Measurements from ENCODE around the gene NAALADL2. TPM values are rescaled to one million over a fixed set of nuclear protein-coding genes. Genes with fewer than 3 reads are reported as not detected.
"Not testable (repeated sequence)": the region's sequence is repeated elsewhere in the genome, so short reads cannot be mapped to it uniquely, and the experiment has no call there.

The NAALADL2 gene
- total RNA-seq, 1 donor from 2014 or later: not detected

DNA sequence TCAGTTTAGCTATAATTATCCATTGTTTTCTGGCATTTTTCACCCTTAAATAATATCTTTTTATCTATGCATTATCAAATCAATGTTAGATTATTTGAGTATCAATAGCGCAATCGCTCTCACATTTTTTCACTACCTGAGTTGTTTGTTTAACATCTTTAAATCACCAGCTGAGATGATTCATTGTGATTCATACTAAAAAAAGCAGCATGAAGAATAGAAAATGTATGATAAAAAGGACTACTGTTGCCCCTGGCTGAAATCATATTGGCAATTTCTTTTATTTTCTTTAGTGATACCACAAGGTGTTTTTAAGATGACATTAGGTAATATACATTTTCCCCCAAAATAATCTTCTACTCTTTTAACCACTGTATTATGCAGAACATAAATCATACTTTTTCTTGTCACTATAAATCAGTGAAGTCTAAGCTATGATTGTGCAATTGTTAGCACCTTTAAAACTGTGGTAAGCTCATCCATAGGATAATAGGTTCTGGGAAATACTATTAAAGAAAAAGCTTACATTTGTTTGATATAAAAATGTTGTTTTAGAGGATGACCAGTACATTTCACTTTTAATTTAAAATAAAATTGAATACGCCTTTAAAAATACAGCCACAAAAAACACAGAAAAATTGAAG, 889.1 kb downstream of the NAALADL2 start:
- Mint-ChIP-seq H3K36me3 (ENCODE audit: low read depth) (no peaks in the 10 kb centered on the region), H3K4me3 (no peak overlapping the region), H3K4me1 (ENCODE audit: low read depth) (no peaks in the 10 kb centered on the region), H3K9me3 (peaks cover 7% of the 10 kb centered on the region), H3K27ac (no peak overlapping the region), H3K27me3 (ENCODE audit: insufficient read depth) (no peaks in the 10 kb centered on the region)
- DNase-seq (ENCODE audit: low spot score): no peak
- intact Hi-C loops (cut with micrococcal nuclease): no loop called here

DNA sequence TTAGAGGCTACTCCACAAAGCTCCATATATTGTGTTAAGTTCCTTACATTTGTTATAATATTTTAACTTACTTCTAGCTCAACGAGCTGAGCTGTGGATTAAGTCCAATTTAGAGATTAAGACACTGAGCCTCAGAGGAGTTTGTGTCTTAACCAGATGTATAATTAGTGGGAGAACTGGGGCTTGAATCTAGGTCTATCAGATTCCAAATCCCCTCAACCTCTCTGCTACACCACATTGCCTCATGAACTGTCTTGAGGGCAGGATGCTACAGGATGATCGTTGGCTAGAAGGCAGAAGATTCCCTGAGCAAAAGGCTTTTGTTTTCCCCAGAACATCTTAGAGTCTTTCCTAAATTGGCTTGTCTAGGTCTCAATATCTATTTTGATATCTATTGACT, 890.8 kb downstream of the NAALADL2 start:
- no peak for DNase-seq (ENCODE audit: low spot score)
- H3K27me3 Mint-ChIP-seq (ENCODE audit: insufficient read depth): no peaks in the 10 kb centered on the region
- H3K4me3 Mint-ChIP-seq: no peak overlapping the region
- H3K4me1 Mint-ChIP-seq (ENCODE audit: low read depth): no peaks in the 10 kb centered on the region
- no peak overlapping the region for H3K27ac Mint-ChIP-seq
- H3K36me3 Mint-ChIP-seq (ENCODE audit: low read depth): no peaks in the 10 kb centered on the region
- no peaks in the 10 kb centered on the region for H3K9me3 Mint-ChIP-seq
- intact Hi-C loops (cut with micrococcal nuclease): no loop called here

DNA sequence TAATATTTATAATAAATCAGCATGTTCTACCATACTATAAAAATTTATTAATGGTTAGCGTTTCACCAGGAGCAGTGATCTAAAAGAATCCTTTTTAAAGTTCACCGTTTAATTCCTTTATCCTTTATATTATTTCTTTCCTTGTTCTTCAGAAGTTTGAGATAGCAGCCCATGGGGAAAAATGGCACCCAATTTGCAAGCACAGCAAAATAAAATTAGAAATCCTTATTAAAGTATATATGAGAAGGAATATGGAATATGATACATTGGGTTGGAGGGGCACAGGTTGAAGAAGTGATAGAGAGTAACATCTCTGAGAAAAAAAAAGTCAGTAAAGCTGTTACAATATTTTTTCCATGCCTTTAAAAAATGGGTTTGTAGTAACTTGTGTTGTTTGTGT, 892.0 kb downstream of the NAALADL2 start:
- no peak overlapping the region for H3K27ac Mint-ChIP-seq
- H3K27me3 Mint-ChIP-seq (ENCODE audit: insufficient read depth): no peaks in the 10 kb centered on the region
- H3K36me3 Mint-ChIP-seq (ENCODE audit: low read depth): no peaks in the 10 kb centered on the region
- no peaks in the 10 kb centered on the region for H3K4me1 Mint-ChIP-seq (ENCODE audit: low read depth)
- intact Hi-C loops (cut with micrococcal nuclease): no loop called here
- H3K4me3 Mint-ChIP-seq: no peak overlapping the region
- H3K9me3 Mint-ChIP-seq: no peaks in the 10 kb centered on the region
- DNase-seq (ENCODE audit: low spot score): no peak

DNA sequence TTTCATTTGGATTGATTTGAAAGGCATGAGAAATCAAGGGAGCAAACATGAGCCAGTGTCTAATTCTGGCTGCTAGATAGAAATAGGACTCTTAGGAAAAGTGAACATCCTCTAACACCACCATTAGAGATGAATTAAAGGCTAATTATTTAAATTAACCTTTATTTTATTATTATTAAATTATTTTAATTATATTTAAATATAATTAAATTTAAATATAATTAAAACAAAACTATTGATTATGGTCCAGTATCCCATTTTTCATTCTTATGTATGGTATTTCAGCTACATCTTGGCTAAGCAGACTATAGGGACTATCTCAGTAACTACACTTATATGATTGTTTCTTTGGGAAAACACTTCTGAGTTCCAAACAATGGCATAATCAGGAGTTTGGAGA, 904.8 kb downstream of the NAALADL2 start:
- intact Hi-C loops (cut with micrococcal nuclease): no loop called here
- no peaks in the 10 kb centered on the region for H3K4me1 Mint-ChIP-seq (ENCODE audit: low read depth)
- no peaks in the 10 kb centered on the region for H3K9me3 Mint-ChIP-seq
- H3K27ac Mint-ChIP-seq: no peak overlapping the region
- no peak for DNase-seq (ENCODE audit: low spot score)
- no peaks in the 10 kb centered on the region for H3K36me3 Mint-ChIP-seq (ENCODE audit: low read depth)
- H3K4me3 Mint-ChIP-seq: no peak overlapping the region
- no peaks in the 10 kb centered on the region for H3K27me3 Mint-ChIP-seq (ENCODE audit: insufficient read depth)

DNA sequence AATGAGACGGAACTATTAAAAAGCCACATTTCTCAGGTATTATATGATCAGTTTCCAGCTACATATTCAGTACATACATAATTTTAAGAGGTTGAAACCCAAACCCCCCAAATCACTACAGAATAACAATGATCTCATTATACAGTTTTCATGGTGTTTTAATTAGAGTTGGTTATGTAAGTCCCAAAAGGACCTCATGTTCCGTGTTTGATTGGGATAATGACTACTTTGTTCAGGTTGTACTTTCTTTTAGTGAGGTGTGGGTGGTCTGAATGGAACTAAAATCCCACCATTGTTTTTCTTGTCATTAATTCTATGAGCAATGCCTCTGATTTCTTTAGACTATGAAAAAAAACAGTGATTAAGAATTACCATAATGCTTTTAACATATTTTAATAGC, 905.6 kb downstream of the NAALADL2 start:
- no peak overlapping the region for H3K4me3 Mint-ChIP-seq
- no peaks in the 10 kb centered on the region for H3K36me3 Mint-ChIP-seq (ENCODE audit: low read depth)
- DNase-seq (ENCODE audit: low spot score): no peak
- no peaks in the 10 kb centered on the region for H3K27me3 Mint-ChIP-seq (ENCODE audit: insufficient read depth)
- no peaks in the 10 kb centered on the region for H3K4me1 Mint-ChIP-seq (ENCODE audit: low read depth)
- intact Hi-C loops (cut with micrococcal nuclease): no loop called here
- H3K27ac Mint-ChIP-seq: no peak overlapping the region
- no peaks in the 10 kb centered on the region for H3K9me3 Mint-ChIP-seq

GRCh38 chr3:175770426-175770825, 911.3 kb downstream of the NAALADL2 start:
- Mint-ChIP-seq H3K4me3 (no peak overlapping the region), H3K36me3 (ENCODE audit: low read depth) (no peaks in the 10 kb centered on the region), H3K27ac (no peak overlapping the region), H3K4me1 (ENCODE audit: low read depth) (no peaks in the 10 kb centered on the region), H3K9me3 (no peaks in the 10 kb centered on the region), H3K27me3 (ENCODE audit: insufficient read depth) (no peaks in the 10 kb centered on the region)
- no peak for DNase-seq (ENCODE audit: low spot score)
- intact Hi-C loops (cut with micrococcal nuclease): no loop called here

- H3K4me1 Mint-ChIP-seq (ENCODE audit: low read depth): no peaks in the 10 kb centered on the region
- no peak for DNase-seq (ENCODE audit: low spot score)
- H3K4me3 Mint-ChIP-seq: no peak overlapping the region
- H3K27me3 Mint-ChIP-seq (ENCODE audit: insufficient read depth): no peaks in the 10 kb centered on the region
- no peak overlapping the region for H3K27ac Mint-ChIP-seq
- no peaks in the 10 kb centered on the region for H3K9me3 Mint-ChIP-seq
- H3K36me3 Mint-ChIP-seq (ENCODE audit: low read depth): no peaks in the 10 kb centered on the region
- intact Hi-C loops (cut with micrococcal nuclease): no loop called here
Observed at GRCh38 chr3:175777495-175777894, 918.4 kb downstream of the NAALADL2 start.

- no peaks in the 10 kb centered on the region for H3K9me3 Mint-ChIP-seq
- intact Hi-C loops (cut with micrococcal nuclease): no loop called here
Observed at GRCh38 chr3:175777965-175778364, 918.8 kb downstream of the NAALADL2 start.

GRCh38 chr3:175778994-175779393, 919.9 kb downstream of the NAALADL2 start:
- Mint-ChIP-seq H3K4me3 (no peak overlapping the region), H3K27ac (no peak overlapping the region), H3K36me3 (ENCODE audit: low read depth) (no peaks in the 10 kb centered on the region), H3K4me1 (ENCODE audit: low read depth) (no peaks in the 10 kb centered on the region), H3K9me3 (no peaks in the 10 kb centered on the region), H3K27me3 (ENCODE audit: insufficient read depth) (no peaks in the 10 kb centered on the region)
- intact Hi-C loops (cut with micrococcal nuclease): no loop called here
- DNase-seq (ENCODE audit: low spot score): no peak

More at GRCh38 chr3:175777965-175778364, 918.8 kb downstream of the NAALADL2 start:
- no peak overlapping the region for H3K27ac Mint-ChIP-seq
- H3K27me3 Mint-ChIP-seq (ENCODE audit: insufficient read depth): no peaks in the 10 kb centered on the region
- no peak for DNase-seq (ENCODE audit: low spot score)
- no peak overlapping the region for H3K4me3 Mint-ChIP-seq
- no peaks in the 10 kb centered on the region for H3K4me1 Mint-ChIP-seq (ENCODE audit: low read depth)
- H3K36me3 Mint-ChIP-seq (ENCODE audit: low read depth): no peaks in the 10 kb centered on the region

- DNase-seq (ENCODE audit: low spot score); H3K36me3 Mint-ChIP-seq (ENCODE audit: low read depth); H3K27ac Mint-ChIP-seq; H3K4me3 Mint-ChIP-seq; H3K9me3 Mint-ChIP-seq; H3K4me1 Mint-ChIP-seq (ENCODE audit: low read depth); H3K27me3 Mint-ChIP-seq (ENCODE audit: insufficient read depth); intact Hi-C loops (cut with micrococcal nuclease): not testable (repeated sequence)
Observed at GRCh38 chr3:175787109-175787508, 928.0 kb downstream of the NAALADL2 start.

- H3K4me1 Mint-ChIP-seq (ENCODE audit: low read depth): no peaks in the 10 kb centered on the region
Observed at GRCh38 chr3:175792245-175792644, 933.1 kb downstream of the NAALADL2 start.

GRCh38 chr3:175798326-175798725, 939.2 kb downstream of the NAALADL2 start:
- intact Hi-C loops (cut with micrococcal nuclease): no loop called here
- Mint-ChIP-seq H3K9me3 (no peaks in the 10 kb centered on the region), H3K4me3 (no peak overlapping the region), H3K27me3 (ENCODE audit: insufficient read depth) (no peaks in the 10 kb centered on the region), H3K4me1 (ENCODE audit: low read depth) (no peaks in the 10 kb centered on the region), H3K36me3 (ENCODE audit: low read depth) (no peaks in the 10 kb centered on the region), H3K27ac (no peak overlapping the region)
- DNase-seq (ENCODE audit: low spot score): no peak

More at GRCh38 chr3:175792245-175792644, 933.1 kb downstream of the NAALADL2 start:
- H3K9me3 Mint-ChIP-seq: no peaks in the 10 kb centered on the region
- H3K27ac Mint-ChIP-seq: no peak overlapping the region
- no peak for DNase-seq (ENCODE audit: low spot score)
- no peaks in the 10 kb centered on the region for H3K27me3 Mint-ChIP-seq (ENCODE audit: insufficient read depth)
- intact Hi-C loops (cut with micrococcal nuclease): no loop called here
- H3K4me3 Mint-ChIP-seq: no peak overlapping the region
- no peaks in the 10 kb centered on the region for H3K36me3 Mint-ChIP-seq (ENCODE audit: low read depth)

GRCh38 chr3:175805825-175806224, 946.7 kb downstream of the NAALADL2 start:
- Mint-ChIP-seq H3K27ac (no peak overlapping the region), H3K4me1 (ENCODE audit: low read depth) (no peaks in the 10 kb centered on the region), H3K36me3 (ENCODE audit: low read depth) (no peaks in the 10 kb centered on the region), H3K27me3 (ENCODE audit: insufficient read depth) (no peaks in the 10 kb centered on the region), H3K9me3 (no peaks in the 10 kb centered on the region), H3K4me3 (no peak overlapping the region)
- intact Hi-C loops (cut with micrococcal nuclease): no loop called here
- DNase-seq (ENCODE audit: low spot score): no peak

DNA sequence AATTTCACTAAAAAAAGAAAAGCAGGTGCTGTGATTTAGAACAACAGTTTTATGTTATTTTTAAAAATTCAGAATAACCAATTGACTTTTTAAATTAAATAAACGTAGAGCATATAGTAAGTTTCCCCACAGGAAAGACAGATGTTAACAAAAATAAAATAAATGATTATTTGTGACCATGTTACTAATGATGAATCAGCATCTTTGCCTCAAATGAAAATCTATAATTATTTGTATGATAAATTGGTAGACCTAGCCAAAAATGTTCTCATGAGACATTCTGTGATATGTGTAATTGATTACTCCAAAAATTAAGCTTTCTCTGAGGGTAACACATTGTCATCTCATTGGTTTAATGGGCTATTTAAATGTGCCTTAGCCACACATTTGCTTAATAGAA, 948.0 kb downstream of the NAALADL2 start:
- Mint-ChIP-seq H3K27ac (no peak overlapping the region), H3K4me1 (ENCODE audit: low read depth) (no peaks in the 10 kb centered on the region), H3K36me3 (ENCODE audit: low read depth) (no peaks in the 10 kb centered on the region), H3K27me3 (ENCODE audit: insufficient read depth) (no peaks in the 10 kb centered on the region), H3K9me3 (no peaks in the 10 kb centered on the region), H3K4me3 (no peak overlapping the region)
- no peak for DNase-seq (ENCODE audit: low spot score)
- intact Hi-C loops (cut with micrococcal nuclease): no loop called here
